Epidermal melanocyte (primary cell): ENCODE measurements around the gene TENM4.

Experiments used
- DNase-seq: peaks from one replicate; pipeline ENCODE4 v3.0.0; 2011; ENCODE audit warnings: low spot score; ENCODE audit not compliant: insufficient read length

Gene TENM4

GRCh38 chr11:78797559-78797958 lies 643.3 kb downstream of the TENM4 start:
- DNase-seq: no peak

GRCh38 chr11:78796956-78797355 lies 643.9 kb downstream of the TENM4 start:
- DNase-seq: no peak

DNA sequence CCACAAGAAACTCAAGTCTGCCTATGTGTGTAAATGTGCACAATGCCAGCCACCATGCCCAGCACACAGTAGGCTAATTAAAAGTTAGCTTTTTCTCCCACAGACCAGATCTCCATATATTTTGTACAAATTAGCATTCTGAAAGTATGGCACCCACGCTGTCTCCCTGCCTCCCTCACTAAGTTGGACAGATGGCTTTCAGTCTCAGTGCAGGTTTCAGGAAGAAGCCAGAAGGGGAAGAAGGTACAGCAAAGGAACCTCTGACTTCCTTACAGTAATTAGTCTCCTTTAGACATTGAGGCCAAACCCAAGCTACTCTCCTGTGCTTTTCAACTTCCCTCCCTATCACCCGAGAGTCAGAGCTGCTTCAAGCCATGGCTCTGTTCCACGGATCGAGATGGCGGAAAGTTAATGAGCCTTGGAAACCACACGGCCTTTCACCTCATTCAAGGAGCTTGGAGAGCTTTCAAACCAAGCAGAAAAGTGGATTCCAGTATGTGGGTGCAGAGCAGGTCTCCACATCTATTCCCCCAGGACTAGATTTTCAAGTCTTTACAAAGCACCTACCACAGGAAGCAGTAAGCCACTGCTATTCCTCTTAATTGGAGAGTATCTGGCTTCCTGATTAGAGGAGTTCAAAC lies 645.1 kb downstream of the TENM4 start:
- no peak for DNase-seq

DNA sequence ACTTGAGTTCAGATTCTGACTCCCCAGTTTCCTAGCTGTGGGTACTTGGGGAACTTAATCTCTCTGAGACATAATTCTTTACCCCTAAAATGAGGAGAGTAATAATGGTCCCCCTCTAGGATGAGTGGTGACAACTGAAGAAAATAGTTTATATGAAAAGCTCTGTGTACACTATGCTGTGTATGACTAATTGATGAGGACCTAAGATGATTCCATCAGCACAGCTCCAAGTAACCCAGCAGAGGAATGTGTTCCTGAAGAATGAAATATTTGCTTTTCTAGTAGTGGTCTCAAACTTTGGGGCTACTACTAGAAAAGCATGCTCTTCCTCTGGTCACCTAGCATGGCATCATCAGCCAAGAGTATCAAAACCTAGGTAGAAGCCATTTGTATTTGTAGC lies 648.9 kb downstream of the TENM4 start:
- no peak for DNase-seq

GRCh38 chr11:78791254-78791653 lies 649.6 kb downstream of the TENM4 start:
- DNase-seq: no peak

DNA sequence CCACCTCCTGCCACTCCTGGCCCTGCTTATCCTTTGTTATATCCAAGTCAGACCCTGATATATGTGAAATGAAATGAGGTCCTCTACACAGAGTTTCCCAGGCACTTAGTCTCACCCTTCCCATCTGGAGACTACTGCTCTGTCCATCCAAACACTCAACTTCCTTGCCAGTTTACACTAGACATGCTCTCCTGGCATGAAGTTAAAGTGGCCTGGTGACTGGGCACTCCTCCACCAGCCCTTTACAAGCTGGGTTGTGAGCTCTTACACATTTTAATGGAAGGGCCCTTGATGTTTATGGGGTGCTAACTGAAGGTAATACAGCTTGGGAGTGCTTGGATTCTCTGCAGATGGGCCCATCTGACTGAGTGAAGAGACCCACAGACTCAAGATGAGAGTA lies 650.0 kb downstream of the TENM4 start:
- DNase-seq: no peak

- DNase-seq: no peak
These were observed 651.5 kb downstream of the TENM4 start for GRCh38 chr11:78789375-78789774.

- DNase-seq: no peak
These were observed 652.3 kb downstream of the TENM4 start for GRCh38 chr11:78788533-78788932.

DNA sequence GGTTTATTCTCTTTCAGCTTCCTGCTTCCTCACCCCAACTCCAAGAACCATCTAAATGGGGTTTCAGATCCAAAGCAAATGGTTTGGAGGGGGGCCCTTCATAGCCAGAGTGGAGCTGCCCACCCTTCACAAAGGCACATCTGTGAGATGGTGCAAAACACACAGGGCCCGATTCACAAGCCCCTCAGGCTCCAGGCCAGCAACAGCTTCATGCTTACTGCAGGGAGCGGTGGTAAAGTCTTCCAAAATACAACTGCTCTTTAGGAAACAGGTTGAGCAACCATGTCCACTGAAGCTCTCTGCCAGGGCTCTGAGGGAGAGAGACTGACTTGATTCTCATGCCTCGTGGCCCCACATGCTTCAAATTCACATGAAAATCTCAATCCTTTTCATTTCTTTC lies 653.1 kb downstream of the TENM4 start:
- DNase-seq: no peak

- no peak for DNase-seq
These were observed 654.1 kb downstream of the TENM4 start for GRCh38 chr11:78786746-78787145.

GRCh38 chr11:78786086-78786485 lies 654.7 kb downstream of the TENM4 start:
- no peak for DNase-seq

- no peak for DNase-seq
These were observed 656.3 kb downstream of the TENM4 start for GRCh38 chr11:78784321-78785061.

- DNase-seq: no peak
These were observed 657.0 kb downstream of the TENM4 start for GRCh38 chr11:78783846-78784245.

- DNase-seq: no peak
These were observed 657.5 kb downstream of the TENM4 start for GRCh38 chr11:78783301-78783700.

GRCh38 chr11:78782725-78783124 lies 658.1 kb downstream of the TENM4 start:
- no peak for DNase-seq

DNA sequence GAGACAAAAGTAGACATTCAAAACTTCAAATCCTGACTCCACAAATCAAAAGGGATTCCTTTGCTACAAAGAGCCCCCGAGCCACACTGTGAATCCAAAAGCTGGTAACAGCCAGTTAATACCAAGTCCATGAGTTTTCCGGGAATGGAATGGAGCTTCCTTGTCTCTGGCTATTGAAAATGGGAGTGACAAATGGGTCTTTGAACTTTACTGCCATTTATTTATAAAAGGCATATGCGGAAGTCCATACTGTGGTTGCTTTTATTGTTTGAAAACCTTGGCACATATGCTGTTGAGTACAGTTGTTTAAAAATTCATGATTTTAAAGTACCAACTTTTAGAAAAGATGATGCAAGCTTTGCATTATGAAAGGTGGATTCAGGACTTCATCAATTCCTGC lies 659.9 kb downstream of the TENM4 start:
- DNase-seq: no peak

DNA sequence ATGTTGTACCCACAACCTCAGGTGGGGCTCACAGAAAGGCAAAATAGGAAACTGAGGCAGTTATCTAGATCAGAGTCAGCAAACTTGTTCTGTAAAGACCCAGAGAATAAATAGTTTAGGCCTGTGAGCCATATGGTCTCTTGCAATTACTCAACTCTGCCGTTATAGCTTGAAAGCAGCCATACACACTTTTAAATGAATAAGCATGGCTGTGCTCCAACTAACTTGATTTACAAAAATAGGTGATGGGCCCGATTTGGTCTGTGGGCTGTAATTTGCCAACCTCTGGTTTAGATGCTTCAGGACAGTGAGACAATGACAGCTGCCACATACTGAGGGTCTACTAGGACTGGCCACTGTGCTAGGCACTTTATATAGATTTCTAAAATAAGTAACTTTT lies 667.3 kb downstream of the TENM4 start:
- DNase-seq: no peak

DNA sequence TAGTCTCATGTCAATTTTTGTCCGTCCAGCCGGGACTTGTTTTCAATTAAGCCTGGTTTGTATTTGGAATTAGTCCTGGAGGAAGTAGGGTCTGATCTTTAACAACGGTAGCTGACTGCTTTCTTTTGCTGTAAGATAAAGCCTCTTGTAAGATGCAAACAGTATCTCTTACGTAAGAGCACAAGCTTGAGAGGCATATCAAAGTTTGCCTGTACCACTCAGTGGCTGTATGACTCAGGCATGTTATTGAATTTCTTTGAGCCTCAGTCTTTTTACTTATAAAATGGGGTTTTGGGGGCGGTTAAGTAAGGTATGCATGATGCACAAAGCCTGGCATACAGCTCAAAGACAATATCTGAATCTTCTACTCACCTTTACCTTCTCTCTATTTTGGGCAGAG lies 667.8 kb downstream of the TENM4 start:
- DNase-seq: no peak

DNA sequence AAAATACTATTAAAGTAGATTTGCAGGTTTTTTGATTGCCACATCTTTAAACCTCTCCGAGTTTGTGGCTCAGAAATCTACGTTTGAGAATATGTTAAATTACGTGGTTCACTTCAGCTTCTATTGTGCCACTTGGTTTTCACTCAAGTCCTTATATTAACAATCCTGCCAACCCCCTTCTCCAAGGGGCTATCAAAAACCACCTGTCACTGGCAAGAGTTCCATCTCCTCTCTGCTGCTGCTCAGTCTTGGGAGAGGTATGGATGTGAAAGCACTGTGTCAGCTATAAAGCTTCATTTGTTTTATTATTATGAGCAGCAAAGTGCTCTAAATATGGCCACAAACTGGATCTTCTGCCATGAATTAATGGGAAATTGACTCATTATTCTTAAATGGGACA lies 668.6 kb downstream of the TENM4 start:
- no peak for DNase-seq

- DNase-seq: no peak
These were observed 669.9 kb downstream of the TENM4 start for GRCh38 chr11:78770931-78771330.

GRCh38 chr11:78768971-78769370 lies 671.9 kb downstream of the TENM4 start:
- no peak for DNase-seq

DNA sequence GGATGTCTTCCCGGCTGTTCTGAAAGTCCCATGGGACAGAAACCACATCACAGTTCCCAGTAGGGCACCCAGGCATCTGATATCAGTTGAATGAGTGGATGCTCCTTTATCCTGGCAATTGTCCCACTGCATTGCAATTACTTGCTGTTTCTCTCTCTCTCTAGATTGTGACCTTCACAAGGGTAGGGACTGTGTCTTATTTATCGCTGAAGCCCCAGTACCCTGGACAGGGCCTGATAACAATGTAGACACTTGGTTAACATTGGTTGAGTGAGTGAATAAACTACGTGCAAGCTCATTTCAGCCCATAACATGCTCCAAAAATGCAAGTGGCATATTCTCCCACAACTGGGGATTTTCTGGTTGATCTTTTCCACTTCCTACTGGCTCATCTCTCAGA lies 672.5 kb downstream of the TENM4 start:
- no peak for DNase-seq
